Activated CD4-positive, alpha-beta T cell treated with anti-CD3 and anti-CD28 coated beads, Interleukin-2, amount 50 U/mL, for 4 hours (primary cell): ENCODE measurements around the gene GMCL2.

Experiments used
- DNase-seq, 2 experiments: peaks; one replicate each; pipeline ENCODE4 v3.0.0-alpha.2; 2020

Gene GMCL2

GRCh38 chr5:178177569-178177968 lies 9.6 kb downstream of the GMCL2 start:
- no peak for DNase-seq

GRCh38 chr5:178176791-178177190 lies 10.4 kb downstream of the GMCL2 start:
- no peak for DNase-seq

- DNase-seq = no peak
Measured at GRCh38 chr5:178174456-178174855, 12.7 kb downstream of the GMCL2 start.

- no peak for DNase-seq
Measured at GRCh38 chr5:178170455-178170854, 16.7 kb downstream of the GMCL2 start.

GRCh38 chr5:178165581-178165980 lies 21.6 kb downstream of the GMCL2 start:
- no peak for DNase-seq

GRCh38 chr5:178163772-178164735 lies 23.1 kb downstream of the GMCL2 start:
- DNase-seq = peak; percentile 91 to 96

GRCh38 chr5:178162481-178162880 lies 24.7 kb downstream of the GMCL2 start:
- no peak for DNase-seq

- DNase-seq = no peak
Measured at GRCh38 chr5:178160176-178160575, 27.0 kb downstream of the GMCL2 start.

- no peak for DNase-seq
Measured at GRCh38 chr5:178155065-178155464, 32.1 kb downstream of the GMCL2 start.

GRCh38 chr5:178153530-178154340 lies 33.4 kb downstream of the GMCL2 start, which contains the start of gene NHP2:
Gene NHP2, minus strand, starts transcription at chr5:178153885. Its CDS starts 68 bp downstream, at chr5:178153817.
- peak; percentile 97 to 98 for DNase-seq

- DNase-seq = no peak
Measured at GRCh38 chr5:178152491-178153444, 34.4 kb downstream of the GMCL2 start.

GRCh38 chr5:178150977-178151734 lies 36.0 kb downstream of the GMCL2 start:
- no peak for DNase-seq

GRCh38 chr5:178149199-178149932 lies 37.8 kb downstream of the GMCL2 start:
- DNase-seq = no peak

GRCh38 chr5:178147406-178147805 lies 39.8 kb downstream of the GMCL2 start:
- DNase-seq = no peak

GRCh38 chr5:178145965-178146820 lies 41.0 kb downstream of the GMCL2 start:
- DNase-seq = peak; percentile 69 to 71

GRCh38 chr5:178143901-178144300 lies 43.3 kb downstream of the GMCL2 start:
- DNase-seq = no peak

GRCh38 chr5:178143246-178143645 lies 43.9 kb downstream of the GMCL2 start:
- no peak for DNase-seq

GRCh38 chr5:178142642-178143041 lies 44.5 kb downstream of the GMCL2 start:
- DNase-seq = no peak

GRCh38 chr5:178141550-178141949 lies 45.6 kb downstream of the GMCL2 start:
- no peak for DNase-seq

GRCh38 chr5:178137991-178138390 lies 49.2 kb downstream of the GMCL2 start:
- no peak for DNase-seq
